ENCODE data around the gene PREX1. TPM values are rescaled to one million over a fixed set of nuclear protein-coding genes. Genes with fewer than 3 reads are reported as not detected.
A peak's percentile ranks its signal among the peaks of the same experiment; 100 is the strongest.

The PREX1 gene
- polyA plus RNA-seq, 1 of the 3 experiments (the other 2 are of a cell fraction), result 5.3 TPM

GRCh38 chr20:48632017-48632824 is 195.6 kb downstream of the PREX1 start:
- Histone ChIP-seq H3K27ac (ENCODE audit: low read depth in 2 of 2, low read length in 1 of 2) (peak overlapping the region in 1 of 2 experiments; percentile 64; a peak in 2 of 4 replicates), H3K9me2 (no peaks in the 10 kb centered on the region), H3F3A (replicated peaks; ENCODE audit: insufficient read depth) (no peaks in the 10 kb centered on the region), H3K4me2 (no peak overlapping the region), H3K4me3 (ENCODE audit: low read depth in 2 of 2, low read length in 1 of 2) (no peak overlapping the region), H4K20me1 (ENCODE audit: insufficient read depth) (no peaks in the 10 kb centered on the region), H3K9me3 (no peaks in the 10 kb centered on the region), H3K9ac (no peak overlapping the region), H2AFZ (ENCODE audit: low read depth) (no peak overlapping the region), H3K36me3 (replicated peaks in 1 of 2; ENCODE audit: control insufficient read depth in 1 of 2, insufficient read depth in 2 of 2, low read length in 1 of 2) (no peaks in the 10 kb centered on the region), H3K79me2 (ENCODE audit: insufficient read depth) (no peaks in the 10 kb centered on the region), H3K27me3 (ENCODE audit: insufficient read depth) (no peaks in the 10 kb centered on the region), H3K4me1 (ENCODE audit: control insufficient read depth in 1 of 2, insufficient read depth in 2 of 2, low read depth in 1 of 2, low read length in 1 of 2) (peaks cover 0 to 22% of the 10 kb centered on the region in 2 experiments; a peak in 1 of 4 replicates)
- ChIA-PET CTCF (interaction anchor here (1.0 to 10.4 kb wide), 6 partner anchors 10 to 968 kb away, joined by 3 to 105 read pairs (median 4); no protein-coding TSS in a partner anchor), POLR2A (interaction anchor here (1.2 kb wide), 1 partner anchor 12 kb away, joined by 3 read pairs; no protein-coding TSS in a partner anchor)
- DNase-seq, result no peak
- WGBS (ENCODE audit: low lambda C conversion rate), result 83% methylated on average over 11 of the region's 29 CpGs
- TF ChIP-seq EP300 (IDR thresholded peaks at IDR 0.05; ENCODE audit: borderline replicate concordance in 1 of 2, low read depth in 1 of 2, low read length in 1 of 2) (no peak), FOXJ3 (CRISPR knock-in tag; IDR thresholded peaks at IDR 0.05) (no peak), POLR2AphosphoS5 (IDR thresholded peaks at IDR 0.05; ENCODE audit: low read depth, low read length) (no peak), TAF1 (IDR thresholded peaks at IDR 0.05; ENCODE audit: borderline replicate concordance, low read depth, low read length) (no peak), NFIC (IDR thresholded peaks at IDR 0.05; ENCODE audit: borderline replicate concordance) (no peak), EZH2phosphoT487 (IDR thresholded peaks at IDR 0.05; ENCODE audit: borderline replicate concordance, low read depth) (no peak)

GRCh38 chr20:48631114-48632016 is 196.4 kb downstream of the PREX1 start:
- CTCF ChIA-PET, result interaction anchor here (1.0 to 10.4 kb wide), 4 partner anchors 10 to 968 kb away, joined by 3 to 105 read pairs (median 26); no protein-coding TSS in a partner anchor
- POLR2A ChIA-PET, result no interaction called here

More at GRCh38 chr20:48631114-48632016, 196.4 kb downstream of the PREX1 start:
- Histone ChIP-seq H2AFZ (ENCODE audit: low read depth) (no peak overlapping the region), H3K9me3 (no peaks in the 10 kb centered on the region), H3K27me3 (ENCODE audit: insufficient read depth) (no peaks in the 10 kb centered on the region), H3F3A (replicated peaks; ENCODE audit: insufficient read depth) (no peaks in the 10 kb centered on the region), H3K4me1 (ENCODE audit: control insufficient read depth in 1 of 2, insufficient read depth in 2 of 2, low read depth in 1 of 2, low read length in 1 of 2) (peaks cover 0 to 22% of the 10 kb centered on the region in 2 experiments; a peak in 1 of 4 replicates), H3K79me2 (ENCODE audit: insufficient read depth) (no peaks in the 10 kb centered on the region), H4K20me1 (ENCODE audit: insufficient read depth) (no peaks in the 10 kb centered on the region), H3K4me3 (ENCODE audit: low read depth in 2 of 2, low read length in 1 of 2) (no peak overlapping the region), H3K27ac (ENCODE audit: low read depth in 2 of 2, low read length in 1 of 2) (no peak overlapping the region), H3K36me3 (replicated peaks in 1 of 2; ENCODE audit: control insufficient read depth in 1 of 2, insufficient read depth in 2 of 2, low read length in 1 of 2) (no peaks in the 10 kb centered on the region), H3K4me2 (no peak overlapping the region), H3K9ac (no peak overlapping the region), H3K9me2 (no peaks in the 10 kb centered on the region)
- 78% methylated on average over 15 of the region's 16 CpGs for WGBS (ENCODE audit: low lambda C conversion rate)
- DNase-seq, result peak; percentile 65
- TF ChIP-seq PBX3 (IDR thresholded peaks at IDR 0.05) (peak; percentile 26; the same call in 1 of the 2 replicates), ELF1 (IDR thresholded peaks at IDR 0.05) (no peak), TCF12 (IDR thresholded peaks at IDR 0.05) (peak; percentile 41; the same call in 1 of the 2 replicates), CHD2 (IDR thresholded peaks at IDR 0.05; ENCODE audit: low read length, partially characterized antibody) (peak; percentile 15), EP300 (IDR thresholded peaks at IDR 0.05; ENCODE audit: borderline replicate concordance in 1 of 2, low read depth in 1 of 2, low read length in 1 of 2) (no peak)
